HG03442 (cell line): Measurements from ENCODE around the gene CPEB2.

ENCODE experiments used
- ATAC-seq: cut with Tn5 transposase; IDR thresholded peaks from one replicate; pipeline ENCODE4 v1.9.1; 2021; ENCODE audit warnings: mild to moderate bottlenecking, moderate library complexity; ENCODE audit not compliant: unreplicated experiment

The CPEB2 gene

GRCh38 chr4:15007201-15007600 lies 4.9 kb downstream of the CPEB2 start:
- ATAC-seq = no peak

GRCh38 chr4:15010038-15010585 lies 7.8 kb downstream of the CPEB2 start:
- ATAC-seq = no peak

- no peak for ATAC-seq
Observed at GRCh38 chr4:15011166-15011565, 8.9 kb downstream of the CPEB2 start.

GRCh38 chr4:15012017-15012788 lies 9.9 kb downstream of the CPEB2 start:
- no peak for ATAC-seq

GRCh38 chr4:15013585-15013984 lies 11.3 kb downstream of the CPEB2 start:
- ATAC-seq = no peak

- ATAC-seq = no peak
Observed at GRCh38 chr4:15015170-15015569, 12.9 kb downstream of the CPEB2 start.

- ATAC-seq = no peak
Observed at GRCh38 chr4:15018361-15018760, 16.1 kb downstream of the CPEB2 start.

- peak; percentile 50 for ATAC-seq
Observed at GRCh38 chr4:15020502-15021286, 18.4 kb downstream of the CPEB2 start.

- ATAC-seq = no peak
Observed at GRCh38 chr4:15021311-15021710, 19.0 kb downstream of the CPEB2 start.

- peak; percentile 35 for ATAC-seq
Observed at GRCh38 chr4:15021946-15022345, 19.7 kb downstream of the CPEB2 start.

GRCh38 chr4:15024386-15024785 lies 22.1 kb downstream of the CPEB2 start:
- no peak for ATAC-seq

GRCh38 chr4:15025693-15026092 lies 23.4 kb downstream of the CPEB2 start:
- no peak for ATAC-seq

GRCh38 chr4:15027921-15028435 lies 25.7 kb downstream of the CPEB2 start:
- no peak for ATAC-seq

GRCh38 chr4:15031197-15031596 lies 28.9 kb downstream of the CPEB2 start:
- ATAC-seq = no peak

GRCh38 chr4:15031993-15032675 lies 29.9 kb downstream of the CPEB2 start:
- ATAC-seq = no peak

GRCh38 chr4:15034071-15034764 lies 31.9 kb downstream of the CPEB2 start:
- ATAC-seq = no peak

- ATAC-seq = no peak
Observed at GRCh38 chr4:15035159-15035558, 32.9 kb downstream of the CPEB2 start.

- ATAC-seq = no peak
Observed at GRCh38 chr4:15037923-15038541, 35.8 kb downstream of the CPEB2 start.

- no peak for ATAC-seq
Observed at GRCh38 chr4:15040916-15041463, 38.7 kb downstream of the CPEB2 start.
